ENCODE data around the gene NLGN4Y. TPM values are rescaled to one million over a fixed set of nuclear protein-coding genes. Genes with fewer than 3 reads are reported as not detected.

The NLGN4Y gene
- total and polyA plus RNA-seq, 10 donors, result 0.35 to 11.1 (median 1.8) TPM; not detected in 6

GRCh38 chrY:14824583-14824982 is 300.3 kb downstream of the NLGN4Y start:
- H3K36me3 ChIP-seq, result no peaks in the 10 kb centered on the region
- no peaks in the 10 kb centered on the region for H3K27me3 ChIP-seq (replicated peaks in 1 of 7)
- WGBS, 5 donors, result 85 to 96% (median 93%) methylated on average over 2 of the region's 2 CpGs; no CpG with 5 or more reads in 2 of the 5 donors
- no peaks in the 10 kb centered on the region for H3K9me3 ChIP-seq
- H3K27ac ChIP-seq, result no peak overlapping the region
- H3K4me3 ChIP-seq, result no peak overlapping the region
- H3K4me1 ChIP-seq, result no peaks in the 10 kb centered on the region
- DNase-seq, result no peak
- intact Hi-C loops (cut with DNase I; ENCODE audit: low total_unique reads), result no loop called here
- TF ChIP-seq POLR2AphosphoS5 (IDR thresholded peaks at IDR 0.05) (no peak), CTCF (IDR thresholded peaks at IDR 0.05 in 8 of 11, conservative IDR thresholded peaks at IDR 0.05 in 3 of 11) (no peak), POLR2A (IDR thresholded peaks at IDR 0.05) (no peak)

- H3K27me3 ChIP-seq (replicated peaks in 1 of 7), result no peaks in the 10 kb centered on the region
- no peak overlapping the region for H3K4me3 ChIP-seq
- H3K9me3 ChIP-seq, result no peaks in the 10 kb centered on the region
- H3K36me3 ChIP-seq, result no peaks in the 10 kb centered on the region
- TF ChIP-seq POLR2A (IDR thresholded peaks at IDR 0.05) (no peak), CTCF (IDR thresholded peaks at IDR 0.05 in 8 of 11, conservative IDR thresholded peaks at IDR 0.05 in 3 of 11) (no peak), POLR2AphosphoS5 (IDR thresholded peaks at IDR 0.05) (no peak)
- DNase-seq, result no peak
- 43 to 71% (median 62%) methylated on average over 1 to 2 of the region's 2 CpGs; no CpG with 5 or more reads in 2 of the 5 donors for WGBS, 5 donors
- intact Hi-C loops (cut with DNase I; ENCODE audit: low total_unique reads), result no loop called here
- H3K4me1 ChIP-seq, result no peaks in the 10 kb centered on the region
- H3K27ac ChIP-seq, result no peak overlapping the region
These were observed 301.4 kb downstream of the NLGN4Y start for GRCh38 chrY:14825728-14826127.

GRCh38 chrY:14828531-14828930 is 304.2 kb downstream of the NLGN4Y start:
- 76 to 83% (median 80%) methylated on average over 5 of the region's 5 CpGs; no CpG with 5 or more reads in 2 of the 5 donors for WGBS, 5 donors
- H3K27me3 ChIP-seq (replicated peaks in 1 of 7), result no peaks in the 10 kb centered on the region
- intact Hi-C loops (cut with DNase I; ENCODE audit: low total_unique reads), result no loop called here

GRCh38 chrY:14829366-14829885 is 305.1 kb downstream of the NLGN4Y start:
- no peaks in the 10 kb centered on the region for H3K36me3 ChIP-seq
- TF ChIP-seq POLR2A (IDR thresholded peaks at IDR 0.05) (no peak), CTCF (IDR thresholded peaks at IDR 0.05 in 8 of 11, conservative IDR thresholded peaks at IDR 0.05 in 3 of 11) (no peak), POLR2AphosphoS5 (IDR thresholded peaks at IDR 0.05) (no peak)
- no peak overlapping the region for H3K27ac ChIP-seq
- H3K9me3 ChIP-seq, result no peaks in the 10 kb centered on the region
- H3K4me1 ChIP-seq, result no peaks in the 10 kb centered on the region
- DNase-seq, result no peak
- H3K27me3 ChIP-seq (replicated peaks in 1 of 7), result no peaks in the 10 kb centered on the region
- no peak overlapping the region for H3K4me3 ChIP-seq
- intact Hi-C loops (cut with DNase I; ENCODE audit: low total_unique reads), result no loop called here
- 80 to 89% (median 84%) methylated on average over 4 to 9 of the region's 9 CpGs; no CpG with 5 or more reads in 2 of the 5 donors for WGBS, 5 donors

More at GRCh38 chrY:14828531-14828930, 304.2 kb downstream of the NLGN4Y start:
- H3K36me3 ChIP-seq, result no peaks in the 10 kb centered on the region
- no peak overlapping the region for H3K4me3 ChIP-seq
- no peak for DNase-seq
- no peak overlapping the region for H3K27ac ChIP-seq
- no peaks in the 10 kb centered on the region for H3K4me1 ChIP-seq
- H3K9me3 ChIP-seq, result no peaks in the 10 kb centered on the region
- TF ChIP-seq CTCF (IDR thresholded peaks at IDR 0.05 in 8 of 11, conservative IDR thresholded peaks at IDR 0.05 in 3 of 11) (no peak), POLR2AphosphoS5 (IDR thresholded peaks at IDR 0.05) (no peak), POLR2A (IDR thresholded peaks at IDR 0.05) (no peak)
